Skeletal muscle satellite cell (primary cell): Measurements from ENCODE around the gene BLOC1S1.

Experiments used
- H3K27me3 ChIP-seq: 2 replicates; pipeline ENCODE4 v1.7.0; 2013; ENCODE audit warnings: low read length; ENCODE audit not compliant: control insufficient read depth, insufficient read depth
- H3K36me3 ChIP-seq: 2 replicates; pipeline ENCODE4 v1.7.0; 2013; ENCODE audit warnings: mild to moderate bottlenecking, control low read depth, low read length; ENCODE audit not compliant: insufficient read depth
- H3K4me1 ChIP-seq: 2 replicates; pipeline ENCODE4 v1.7.0; 2013; ENCODE audit warnings: low read length; ENCODE audit not compliant: control insufficient read depth, insufficient read depth
- H3K4me2 ChIP-seq: 2 replicates; pipeline ENCODE4 v1.7.0; 2013; ENCODE audit warnings: mild to moderate bottlenecking, low read length
- H3K4me3 ChIP-seq: 2 replicates; pipeline ENCODE4 v1.7.0; 2013; ENCODE audit warnings: low read length
- H3K9ac ChIP-seq: 2 replicates; pipeline ENCODE4 v1.7.0; 2013; ENCODE audit warnings: mild to moderate bottlenecking, low read depth, low read length, moderate library complexity
- H3K9me3 ChIP-seq: replicated peaks from 2 replicates; pipeline ENCODE4 v1.7.0; 2013; ENCODE audit warnings: mild to moderate bottlenecking, control low read depth, low read length

BLOC1S1 gene

DNA sequence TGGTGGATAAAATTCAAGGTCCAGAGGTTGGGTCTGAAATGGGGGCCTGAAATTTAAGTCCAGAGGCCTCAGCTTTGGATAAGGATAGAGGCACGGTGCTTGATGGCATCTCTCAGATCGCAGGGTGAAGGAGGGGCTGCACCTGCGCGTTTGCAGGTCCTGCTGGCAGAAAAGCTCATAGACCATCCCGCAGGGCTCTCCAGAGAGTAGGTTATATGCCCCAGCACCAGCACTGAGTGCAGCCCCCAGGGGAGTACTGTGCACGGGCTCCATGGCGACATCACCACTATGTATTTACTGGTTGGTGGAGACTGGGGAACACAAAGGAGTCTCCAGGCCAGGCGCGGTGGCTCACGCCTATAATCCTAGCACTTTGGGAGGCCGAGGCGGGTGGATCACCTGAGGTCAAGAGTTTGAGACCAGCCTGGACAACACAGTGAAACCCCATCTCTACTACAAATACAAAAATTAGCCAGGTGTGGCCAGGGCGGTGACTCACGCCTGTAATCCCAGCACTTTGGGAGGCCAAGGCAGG lies 17.2 kb downstream of the BLOC1S1 start:
- H3K9ac ChIP-seq, result no peak overlapping the region
- H3K36me3 ChIP-seq, result peaks cover under 1% of the 10 kb centered on the region
- H3K9me3 ChIP-seq, result no peaks in the 10 kb centered on the region
- no peaks in the 10 kb centered on the region for H3K27me3 ChIP-seq
- H3K4me1 ChIP-seq, result peaks cover 17% of the 10 kb centered on the region
- no peak overlapping the region for H3K4me2 ChIP-seq
- H3K4me3 ChIP-seq, result no peak overlapping the region

DNA sequence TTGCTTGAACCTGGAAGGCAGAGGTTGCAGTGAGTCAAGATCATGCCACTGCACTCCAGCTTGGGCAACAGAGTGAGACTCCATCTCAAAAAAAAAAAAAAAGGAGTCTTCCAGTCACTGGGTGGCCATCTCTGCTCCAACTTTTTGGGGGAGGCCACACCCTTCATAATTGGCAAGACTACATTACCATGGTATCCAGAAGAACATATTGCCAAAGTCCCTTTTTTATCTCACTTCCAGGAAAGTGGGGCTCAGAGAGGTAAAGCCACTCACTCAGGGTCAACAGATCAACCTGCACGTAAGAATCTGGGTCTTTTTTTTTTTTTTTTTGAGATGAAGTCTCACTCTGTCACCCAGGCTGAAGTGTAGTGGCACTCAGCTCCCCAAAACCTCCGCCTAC lies 18.0 kb downstream of the BLOC1S1 start:
- Histone ChIP-seq H3K9ac (no peak overlapping the region), H3K4me3 (no peak overlapping the region), H3K27me3 (no peaks in the 10 kb centered on the region), H3K9me3 (no peaks in the 10 kb centered on the region), H3K4me1 (peaks cover 19% of the 10 kb centered on the region), H3K36me3 (no peaks in the 10 kb centered on the region), H3K4me2 (no peak overlapping the region)

GRCh38 chr12:55734595-55734994 lies 18.7 kb downstream of the BLOC1S1 start:
- Histone ChIP-seq H3K9me3 (no peaks in the 10 kb centered on the region), H3K4me1 (peaks cover 19% of the 10 kb centered on the region), H3K4me3 (no peak overlapping the region), H3K27me3 (no peaks in the 10 kb centered on the region), H3K4me2 (no peak overlapping the region), H3K9ac (no peak overlapping the region), H3K36me3 (no peaks in the 10 kb centered on the region)

- Histone ChIP-seq H3K9me3 (no peaks in the 10 kb centered on the region), H3K27me3 (no peaks in the 10 kb centered on the region), H3K9ac (no peak overlapping the region), H3K36me3 (no peaks in the 10 kb centered on the region), H3K4me3 (no peak overlapping the region), H3K4me2 (no peak overlapping the region), H3K4me1 (peaks cover 11% of the 10 kb centered on the region)
Measured at GRCh38 chr12:55736076-55736475, 20.2 kb downstream of the BLOC1S1 start.

DNA sequence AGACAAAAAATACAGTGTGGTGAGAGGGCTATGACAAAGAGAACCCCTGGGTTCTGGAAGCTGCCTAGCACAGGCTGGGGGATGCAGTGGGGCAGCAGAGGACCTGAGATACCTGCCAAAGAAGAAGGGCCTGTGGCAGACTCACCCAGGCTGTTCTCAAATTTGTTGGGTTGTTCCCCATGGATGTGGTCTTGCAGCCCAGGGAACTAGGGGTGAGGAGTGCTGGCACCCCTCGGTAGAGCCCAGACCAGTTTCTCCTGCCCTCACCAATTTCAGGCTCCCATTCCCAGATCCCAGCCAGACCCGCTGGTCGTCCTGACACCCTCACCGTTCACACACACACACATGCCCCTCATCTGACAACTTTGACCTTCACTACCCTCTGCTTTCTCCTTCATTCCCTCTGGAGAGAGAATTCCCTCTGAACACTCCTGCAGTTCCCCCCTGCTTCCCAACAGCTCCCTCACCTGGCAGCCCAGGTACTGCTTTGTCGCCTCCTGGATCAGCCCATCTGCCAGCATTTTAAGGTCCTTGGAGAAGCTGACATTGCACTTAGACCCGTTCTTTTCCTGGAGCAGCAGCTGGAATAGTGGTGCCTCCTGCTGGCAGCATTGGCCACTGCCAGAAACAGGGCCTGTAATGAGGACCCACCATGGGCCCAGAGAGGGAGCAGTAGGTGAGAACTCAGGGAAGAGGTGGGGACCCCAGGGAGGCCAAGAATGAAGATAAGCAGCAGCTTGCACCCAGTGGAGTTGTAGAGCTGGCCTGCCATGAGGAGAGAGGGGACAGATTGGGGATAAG lies 21.1 kb downstream of the BLOC1S1 start:
- Histone ChIP-seq H3K9me3 (no peaks in the 10 kb centered on the region), H3K36me3 (no peaks in the 10 kb centered on the region), H3K27me3 (no peaks in the 10 kb centered on the region), H3K9ac (no peak overlapping the region), H3K4me1 (peaks cover 10% of the 10 kb centered on the region), H3K4me3 (no peak overlapping the region), H3K4me2 (no peak overlapping the region)

DNA sequence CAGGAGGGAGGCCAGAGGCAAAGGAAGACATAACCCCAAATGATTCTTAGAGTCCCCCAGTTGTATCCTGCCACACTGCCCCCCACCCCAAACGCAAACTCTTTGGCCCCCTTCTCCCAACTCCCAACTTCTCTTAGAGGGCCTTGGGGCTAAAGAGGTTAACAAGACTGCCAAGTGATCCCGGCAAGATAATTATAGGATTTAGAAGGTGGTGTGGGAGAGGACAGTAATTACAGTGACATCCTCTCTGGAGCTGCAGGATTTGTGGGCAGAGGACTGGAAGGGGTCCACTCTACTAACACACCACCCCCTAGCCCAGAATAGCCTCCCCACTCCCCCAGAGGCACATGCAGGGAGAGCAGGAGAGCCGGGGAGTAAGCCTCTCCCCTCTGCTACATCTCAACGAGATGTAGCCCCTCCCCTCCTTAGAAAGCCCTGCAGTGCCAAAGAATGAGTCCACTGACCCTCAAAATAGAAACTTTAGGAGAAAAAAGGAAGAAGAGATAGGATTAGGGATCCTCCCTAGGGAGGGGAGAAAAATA lies 21.8 kb downstream of the BLOC1S1 start:
- peak overlapping the region; percentile 59 for H3K9ac ChIP-seq
- H3K36me3 ChIP-seq, result no peaks in the 10 kb centered on the region
- no peaks in the 10 kb centered on the region for H3K27me3 ChIP-seq
- peak overlapping the region; percentile 79 for H3K4me2 ChIP-seq
- peaks cover 13% of the 10 kb centered on the region for H3K4me1 ChIP-seq
- H3K9me3 ChIP-seq, result no peaks in the 10 kb centered on the region
- peak overlapping the region; percentile 69 for H3K4me3 ChIP-seq

DNA sequence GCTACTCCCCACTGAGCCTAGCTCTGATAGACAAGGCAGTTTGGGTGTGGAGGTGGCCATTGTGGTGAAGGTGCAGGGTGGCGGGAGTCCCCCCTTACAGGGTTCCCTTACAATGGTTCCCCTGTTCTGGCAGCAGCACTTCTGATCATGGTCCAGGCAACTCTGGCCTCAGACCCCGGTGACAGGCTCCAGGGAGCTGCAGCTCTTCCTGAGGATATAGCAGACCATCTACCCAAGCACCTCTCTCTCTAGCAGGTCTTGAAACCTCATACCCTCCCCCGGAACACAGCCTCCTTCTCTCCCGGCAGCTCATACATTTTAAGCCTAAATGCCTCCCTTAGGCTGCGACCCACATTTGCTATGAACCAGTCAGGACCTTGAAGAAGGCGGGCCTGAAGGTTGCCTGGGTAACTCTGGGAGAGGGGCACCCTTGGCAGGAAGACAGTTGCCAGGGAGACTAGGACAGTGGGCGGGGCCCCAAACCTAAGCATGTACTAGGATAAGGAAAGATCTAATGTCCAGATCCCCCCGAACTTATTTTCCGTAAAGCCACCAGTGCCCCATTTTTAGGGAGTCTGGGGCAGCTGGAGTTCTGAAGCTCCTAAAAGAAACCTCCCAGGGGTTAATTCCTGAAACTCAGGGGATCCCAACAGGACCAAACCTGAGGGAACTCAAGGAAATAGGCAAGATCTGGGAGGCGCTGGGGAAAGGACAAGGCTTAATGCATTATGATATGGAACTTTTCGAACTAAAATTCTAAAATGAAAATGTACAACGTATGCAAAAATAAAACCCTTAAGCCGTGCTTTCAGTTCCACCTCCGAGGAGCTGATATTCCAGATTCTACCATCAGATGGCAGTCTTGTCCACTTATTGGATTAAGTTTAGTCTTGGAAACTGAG lies 22.5 kb downstream of the BLOC1S1 start:
- Histone ChIP-seq H3K27me3 (no peaks in the 10 kb centered on the region), H3K4me3 (peak overlapping the region; percentile 69), H3K4me1 (peaks cover 14% of the 10 kb centered on the region), H3K9me3 (no peaks in the 10 kb centered on the region), H3K9ac (peak overlapping the region; percentile 59), H3K4me2 (peak overlapping the region; percentile 79), H3K36me3 (no peaks in the 10 kb centered on the region)

DNA sequence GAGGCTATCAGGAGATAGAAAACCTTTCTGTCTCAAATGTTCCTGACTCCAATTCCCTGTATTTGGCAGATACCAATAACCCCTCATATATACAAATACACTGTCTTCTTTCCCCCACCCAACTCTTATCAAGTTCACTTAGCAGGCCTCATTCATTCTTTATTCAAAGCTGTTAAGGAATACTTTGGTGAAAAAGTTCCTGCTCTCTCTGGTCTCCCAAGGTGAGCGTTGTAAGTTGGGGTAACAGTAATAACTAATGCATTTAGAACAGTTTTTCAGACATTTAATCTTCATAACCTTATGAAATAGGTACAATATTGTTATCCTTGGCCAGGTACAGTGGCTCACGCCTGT lies 23.2 kb downstream of the BLOC1S1 start:
- H3K9me3 ChIP-seq, result no peaks in the 10 kb centered on the region
- H3K9ac ChIP-seq, result no peak overlapping the region
- H3K4me3 ChIP-seq, result no peak overlapping the region
- no peaks in the 10 kb centered on the region for H3K27me3 ChIP-seq
- no peaks in the 10 kb centered on the region for H3K36me3 ChIP-seq
- peaks cover 15% of the 10 kb centered on the region for H3K4me1 ChIP-seq
- H3K4me2 ChIP-seq, result no peak overlapping the region

- Histone ChIP-seq H3K36me3 (no peaks in the 10 kb centered on the region), H3K9me3 (no peaks in the 10 kb centered on the region), H3K4me3 (peak overlapping the region; percentile 69), H3K9ac (peak overlapping the region; percentile 63), H3K27me3 (no peaks in the 10 kb centered on the region), H3K4me1 (peaks cover 32% of the 10 kb centered on the region), H3K4me2 (peak overlapping the region; percentile 86)
Measured at GRCh38 chr12:55741931-55742680, 26.3 kb downstream of the BLOC1S1 start.

DNA sequence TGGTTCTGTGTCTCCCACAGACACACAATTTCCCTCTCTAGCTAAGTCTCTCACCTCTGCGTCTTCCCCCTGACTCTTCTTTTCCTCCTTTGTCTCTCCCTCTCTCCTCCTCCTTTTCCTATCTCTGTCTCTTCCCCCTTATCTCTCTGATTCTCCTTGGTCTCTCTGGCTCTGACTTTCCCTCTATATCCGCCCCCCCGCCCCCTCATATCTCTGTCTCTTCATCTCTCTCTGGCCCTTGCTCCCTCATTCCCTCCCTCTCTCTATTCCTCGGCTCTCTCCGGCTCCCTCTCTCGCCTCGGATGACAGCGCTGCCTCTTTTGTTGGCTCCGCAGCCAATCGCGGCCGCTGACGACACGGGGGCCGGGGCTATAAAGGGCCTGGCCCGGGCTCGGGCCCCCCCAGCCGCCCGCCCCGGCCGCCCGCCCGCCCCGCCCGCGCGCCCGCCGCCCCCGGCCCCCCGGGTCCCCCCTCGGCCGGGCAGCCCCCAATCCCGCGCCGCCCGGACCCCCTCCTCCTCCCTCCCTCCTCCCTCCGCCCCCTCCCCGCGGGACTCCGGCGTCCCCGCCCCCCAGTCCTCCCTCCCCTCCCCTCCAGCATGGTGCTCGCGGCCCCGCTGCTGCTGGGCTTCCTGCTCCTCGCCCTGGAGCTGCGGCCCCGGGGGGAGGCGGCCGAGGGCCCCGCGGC lies 27.0 kb downstream of the BLOC1S1 start, which contains the start of gene GDF11:
GDF11 (plus strand) TSS at position 404 of the 687 bp plus-strand sequence; CDS start at position 599, 195 bp downstream.
- Histone ChIP-seq H3K4me3 (peak within 1 kb of the TSS; percentile 93), H3K9me3 (no peaks in the 10 kb centered on the region), H3K4me2 (peak within 1 kb of the TSS; percentile 97), H3K27me3 (no peaks in the 10 kb centered on the region), H3K36me3 (no peaks in the 10 kb centered on the region), H3K4me1 (peaks cover 26% of the 10 kb centered on the region), H3K9ac (peak within 1 kb of the TSS; percentile 67)
